HEK293 (cell line): Measurements from ENCODE around the gene EHD1.

ENCODE experiments used
- CTCF ChIA-PET: fragments of 350-600 bp; formaldehyde crosslinking; extraction: SDS; loops from one replicate; lab custom pipeline; 2021; ENCODE audit warnings: antibody characterized with exemption; lab: Yijun Ruan, JAX
- POLR2A ChIA-PET: fragments of 300-600 bp; formaldehyde crosslinking; extraction: SDS; loops from one replicate; lab custom pipeline; 2020; ENCODE audit warnings: antibody characterized with exemption, inconsistent platforms; lab: Yijun Ruan, JAX
- H3K27ac ChIP-seq: fragments of 200-500 bp; sonication (Bioruptor generic); 2 replicates; pipeline ENCODE4 v1.5.1; 2014; ENCODE audit warnings: low read depth, low read length, control low read depth, inconsistent platforms; ENCODE audit errors: extremely low read depth
- H3K36me3 ChIP-seq, 2 experiments: fragments of 200-500 bp in 1 of 2; sonication (Bioruptor generic) in 1 of 2; 1 replicate in 1 of 2; 2 replicates in 1 of 2; pipeline ENCODE4 v1.5.1; 2014 to 2017; ENCODE audit warnings: inconsistent platforms in 2 of 2, low read length in 2 of 2; ENCODE audit not compliant: control insufficient read depth in 2 of 2, insufficient read depth in 1 of 2
- H3K4me1 ChIP-seq: fragments of 200-500 bp; sonication (Bioruptor generic); 2 replicates; pipeline ENCODE4 v1.5.1; 2014; ENCODE audit warnings: mild to moderate bottlenecking, low read length, inconsistent platforms; ENCODE audit not compliant: control insufficient read depth, insufficient read depth
- H3K4me3 ChIP-seq: 2 replicates; pipeline ENCODE4 v1.5.1; 2011; ENCODE audit warnings: low read depth, mild to moderate bottlenecking, control low read depth, low read length, moderate library complexity
- H3K9me3 ChIP-seq: fragments of 200-500 bp; sonication (Bioruptor generic); 2 replicates; pipeline ENCODE4 v1.5.1; 2014; ENCODE audit warnings: low read depth, low read length, inconsistent platforms; ENCODE audit not compliant: control insufficient read depth, insufficient read depth
- GFI1B ChIP-seq: fragments of 450-650 bp; formaldehyde crosslinking; IDR thresholded peaks from 2 replicates; pipeline ENCODE4 v1.5.1; 2016; ENCODE audit warnings: missing biosample characterization, missing genetic modification characterization
- SP3 ChIP-seq: fragments of 450-650 bp; formaldehyde crosslinking; IDR thresholded peaks from 2 replicates; pipeline ENCODE4 v1.5.1; 2016; ENCODE audit warnings: missing biosample characterization, missing genetic modification characterization
- WT1 ChIP-seq: fragments of 450-650 bp; formaldehyde crosslinking; IDR thresholded peaks from 2 replicates; pipeline ENCODE4 v1.5.1; 2016; ENCODE audit warnings: missing biosample characterization, missing genetic modification characterization
- YY1 ChIP-seq: fragments of 450-650 bp; formaldehyde crosslinking; IDR thresholded peaks from 2 replicates; pipeline ENCODE4 v1.5.1; 2018; ENCODE audit warnings: missing biosample characterization, missing genetic modification characterization
- ZBTB8A ChIP-seq: fragments of 450-650 bp; formaldehyde crosslinking; IDR thresholded peaks from 2 replicates; pipeline ENCODE4 v1.5.1; 2016; ENCODE audit warnings: missing biosample characterization, missing genetic modification characterization
- ZFP41 ChIP-seq: fragments of 450-650 bp; formaldehyde crosslinking; IDR thresholded peaks from 2 replicates; pipeline ENCODE4 v1.5.1; 2016; ENCODE audit warnings: missing biosample characterization, missing genetic modification characterization, borderline replicate concordance
- ZNF146 ChIP-seq: fragments of 450-650 bp; formaldehyde crosslinking; IDR thresholded peaks from 2 replicates; pipeline ENCODE4 v1.5.1; 2016; ENCODE audit warnings: missing biosample characterization, missing genetic modification characterization
- ZNF202 ChIP-seq: fragments of 450-650 bp; formaldehyde crosslinking; IDR thresholded peaks from 2 replicates; pipeline ENCODE4 v1.5.1; 2016; ENCODE audit warnings: missing biosample characterization, missing genetic modification characterization, borderline replicate concordance
- ZNF248 ChIP-seq: fragments of 450-650 bp; formaldehyde crosslinking; IDR thresholded peaks from 2 replicates; pipeline ENCODE4 v1.5.1; 2017; ENCODE audit warnings: missing biosample characterization, missing genetic modification characterization
- ZNF274 ChIP-seq, 2 experiments: fragments of 200-500 bp in 1 of 2; fragments of 450-650 bp in 1 of 2; sonication (Bioruptor generic) in 1 of 2; formaldehyde crosslinking in 1 of 2; IDR thresholded peaks; 2 replicates each; pipeline versions ENCODE4 v1.5.1 to v1.6.1; 2014 to 2016; ENCODE audit warnings: borderline replicate concordance in 1 of 2, inconsistent platforms in 1 of 2, low read length in 1 of 2, missing biosample characterization in 1 of 2, missing genetic modification characterization in 1 of 2
- ZNF324 ChIP-seq: fragments of 450-650 bp; formaldehyde crosslinking; IDR thresholded peaks from 2 replicates; pipeline ENCODE4 v1.5.1; 2016; ENCODE audit warnings: missing biosample characterization, missing genetic modification characterization
- ZNF335 ChIP-seq: fragments of 450-650 bp; formaldehyde crosslinking; conservative IDR thresholded peaks from 2 replicates; pipeline ENCODE4 v1.5.1; 2016; ENCODE audit warnings: missing biosample characterization, missing genetic modification characterization
- ZNF391 ChIP-seq: fragments of 450-650 bp; formaldehyde crosslinking; IDR thresholded peaks from 2 replicates; pipeline ENCODE4 v1.5.1; 2016; ENCODE audit warnings: low read depth, missing biosample characterization, missing genetic modification characterization, borderline replicate concordance
- ZNF394 ChIP-seq: fragments of 450-650 bp; formaldehyde crosslinking; IDR thresholded peaks from 2 replicates; pipeline ENCODE4 v1.5.1; 2016; ENCODE audit warnings: missing biosample characterization, missing genetic modification characterization, mild to moderate bottlenecking, moderate library complexity, borderline replicate concordance
- ZNF416 ChIP-seq: fragments of 450-650 bp; formaldehyde crosslinking; IDR thresholded peaks from 2 replicates; pipeline ENCODE4 v1.5.1; 2016; ENCODE audit warnings: missing biosample characterization, missing genetic modification characterization
- ZNF473 ChIP-seq: fragments of 450-650 bp; formaldehyde crosslinking; IDR thresholded peaks from 2 replicates; pipeline ENCODE4 v1.5.1; 2017; ENCODE audit warnings: missing biosample characterization, missing genetic modification characterization
- ZNF530 ChIP-seq: fragments of 450-650 bp; formaldehyde crosslinking; IDR thresholded peaks from 2 replicates; pipeline ENCODE4 v1.5.1; 2016; ENCODE audit warnings: low read depth, missing biosample characterization, missing genetic modification characterization
- ZNF623 ChIP-seq: fragments of 450-650 bp; formaldehyde crosslinking; IDR thresholded peaks from 2 replicates; pipeline ENCODE4 v1.5.1; 2016; ENCODE audit warnings: missing biosample characterization, missing genetic modification characterization
- ZNF626 ChIP-seq: fragments of 450-650 bp; sonication (Bioruptor Pico); formaldehyde crosslinking; IDR thresholded peaks from 2 replicates; pipeline ENCODE4 v1.5.1; 2018; ENCODE audit warnings: missing biosample characterization, missing genetic modification characterization, inconsistent platforms
- ZNF664 ChIP-seq: fragments of 450-650 bp; formaldehyde crosslinking; IDR thresholded peaks from 2 replicates; pipeline ENCODE4 v1.5.1; 2016; ENCODE audit warnings: missing biosample characterization, missing genetic modification characterization
- ZNF677 ChIP-seq: fragments of 450-650 bp; IDR thresholded peaks from 2 replicates; pipeline ENCODE4 v1.5.0; 2018; ENCODE audit warnings: missing biosample characterization, mild to moderate bottlenecking, missing genetic modification characterization, moderate library complexity
- ZXDB ChIP-seq: fragments of 450-650 bp; formaldehyde crosslinking; IDR thresholded peaks from 2 replicates; pipeline ENCODE4 v1.5.1; 2016; ENCODE audit warnings: missing biosample characterization, missing genetic modification characterization
- TF ChIP-seq, protein P1 (sequence below): fragments of 450-650 bp; formaldehyde crosslinking; IDR thresholded peaks from 2 replicates; pipeline ENCODE4 v1.5.1; 2016; ENCODE audit warnings: missing biosample characterization, missing genetic modification characterization, low read depth
- TF ChIP-seq, protein P2 (sequence below): fragments of 450-650 bp; formaldehyde crosslinking; IDR thresholded peaks from 2 replicates; pipeline ENCODE4 v1.5.0; 2017; ENCODE audit warnings: missing biosample characterization, missing genetic modification characterization, borderline replicate concordance
- TF ChIP-seq, protein P3 (sequence below): fragments of 450-650 bp; formaldehyde crosslinking; IDR thresholded peaks from 2 replicates; pipeline ENCODE4 v1.5.1; 2016; ENCODE audit warnings: missing biosample characterization, missing genetic modification characterization

Gene EHD1

GRCh38 chr11:64909653-64910343 lies 31.4 kb upstream of the EHD1 start:
- no peak overlapping the region for H3K4me3 ChIP-seq
- no peak overlapping the region for H3K27ac ChIP-seq
- no peaks in the 10 kb centered on the region for H3K9me3 ChIP-seq
- H3K36me3 ChIP-seq, result peaks cover 0 to 92% of the 10 kb centered on the region in 2 experiments; a peak in 1 of 3 replicates
- H3K4me1 ChIP-seq, result no peaks in the 10 kb centered on the region
- CTCF ChIA-PET, result no interaction called here
- POLR2A ChIA-PET, result interaction anchor here (0.6 kb wide), 1 partner anchor 115 kb away, joined by 3 read pairs; no protein-coding TSS in a partner anchor
- TF ChIP-seq ZNF664 (no peak), ZNF146 (tag by site-specific recombination) (no peak), ZNF324 (tag by site-specific recombination) (no peak)
- TF ChIP-seq, protein P1, sequence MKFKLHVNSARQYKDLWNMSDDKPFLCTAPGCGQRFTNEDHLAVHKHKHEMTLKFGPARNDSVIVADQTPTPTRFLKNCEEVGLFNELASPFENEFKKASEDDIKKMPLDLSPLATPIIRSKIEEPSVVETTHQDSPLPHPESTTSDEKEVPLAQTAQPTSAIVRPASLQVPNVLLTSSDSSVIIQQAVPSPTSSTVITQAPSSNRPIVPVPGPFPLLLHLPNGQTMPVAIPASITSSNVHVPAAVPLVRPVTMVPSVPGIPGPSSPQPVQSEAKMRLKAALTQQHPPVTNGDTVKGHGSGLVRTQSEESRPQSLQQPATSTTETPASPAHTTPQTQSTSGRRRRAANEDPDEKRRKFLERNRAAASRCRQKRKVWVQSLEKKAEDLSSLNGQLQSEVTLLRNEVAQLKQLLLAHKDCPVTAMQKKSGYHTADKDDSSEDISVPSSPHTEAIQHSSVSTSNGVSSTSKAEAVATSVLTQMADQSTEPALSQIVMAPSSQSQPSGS, result no peak

GRCh38 chr11:64908766-64909165 lies 30.3 kb upstream of the EHD1 start:
- H3K9me3 ChIP-seq, result no peaks in the 10 kb centered on the region
- H3K4me1 ChIP-seq, result no peaks in the 10 kb centered on the region
- H3K36me3 ChIP-seq, result peaks cover 0 to 85% of the 10 kb centered on the region in 2 experiments; a peak in 1 of 3 replicates
- POLR2A ChIA-PET, result no interaction called here
- TF ChIP-seq SP3 (tag by site-specific recombination), result no peak
- no peak for TF ChIP-seq ZNF677 (tag by site-specific recombination)
- TF ChIP-seq WT1 (tag by site-specific recombination), result no peak
- TF ChIP-seq ZNF473 (tag by site-specific recombination), result no peak
- no peak for TF ChIP-seq ZNF623 (tag by site-specific recombination)
- TF ChIP-seq, protein P2, sequence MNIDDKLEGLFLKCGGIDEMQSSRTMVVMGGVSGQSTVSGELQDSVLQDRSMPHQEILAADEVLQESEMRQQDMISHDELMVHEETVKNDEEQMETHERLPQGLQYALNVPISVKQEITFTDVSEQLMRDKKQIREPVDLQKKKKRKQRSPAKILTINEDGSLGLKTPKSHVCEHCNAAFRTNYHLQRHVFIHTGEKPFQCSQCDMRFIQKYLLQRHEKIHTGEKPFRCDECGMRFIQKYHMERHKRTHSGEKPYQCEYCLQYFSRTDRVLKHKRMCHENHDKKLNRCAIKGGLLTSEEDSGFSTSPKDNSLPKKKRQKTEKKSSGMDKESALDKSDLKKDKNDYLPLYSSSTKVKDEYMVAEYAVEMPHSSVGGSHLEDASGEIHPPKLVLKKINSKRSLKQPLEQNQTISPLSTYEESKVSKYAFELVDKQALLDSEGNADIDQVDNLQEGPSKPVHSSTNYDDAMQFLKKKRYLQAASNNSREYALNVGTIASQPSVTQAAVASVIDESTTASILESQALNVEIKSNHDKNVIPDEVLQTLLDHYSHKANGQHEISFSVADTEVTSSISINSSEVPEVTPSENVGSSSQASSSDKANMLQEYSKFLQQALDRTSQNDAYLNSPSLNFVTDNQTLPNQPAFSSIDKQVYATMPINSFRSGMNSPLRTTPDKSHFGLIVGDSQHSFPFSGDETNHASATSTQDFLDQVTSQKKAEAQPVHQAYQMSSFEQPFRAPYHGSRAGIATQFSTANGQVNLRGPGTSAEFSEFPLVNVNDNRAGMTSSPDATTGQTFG, result no peak
- TF ChIP-seq ZFP41 (tag by site-specific recombination), result no peak
- TF ChIP-seq ZBTB8A (tag by site-specific recombination), result no peak
- TF ChIP-seq YY1, result no peak
- CTCF ChIA-PET, result no interaction called here
- no peak overlapping the region for H3K4me3 ChIP-seq
- no peak overlapping the region for H3K27ac ChIP-seq

- Histone ChIP-seq H3K4me1 (no peaks in the 10 kb centered on the region), H3K4me3 (no peak overlapping the region), H3K27ac (no peak overlapping the region), H3K36me3 (peaks cover 0 to 84% of the 10 kb centered on the region in 2 experiments; a peak in 2 of 3 replicates), H3K9me3 (no peaks in the 10 kb centered on the region)
- POLR2A ChIA-PET, result no interaction called here
- CTCF ChIA-PET, result interaction anchor here (1.0 to 1.4 kb wide), 2 partner anchors 12 to 108 kb away, joined by 4 to 6 read pairs; partner anchors contain the start of gene ARL2
- TF ChIP-seq, protein P3, sequence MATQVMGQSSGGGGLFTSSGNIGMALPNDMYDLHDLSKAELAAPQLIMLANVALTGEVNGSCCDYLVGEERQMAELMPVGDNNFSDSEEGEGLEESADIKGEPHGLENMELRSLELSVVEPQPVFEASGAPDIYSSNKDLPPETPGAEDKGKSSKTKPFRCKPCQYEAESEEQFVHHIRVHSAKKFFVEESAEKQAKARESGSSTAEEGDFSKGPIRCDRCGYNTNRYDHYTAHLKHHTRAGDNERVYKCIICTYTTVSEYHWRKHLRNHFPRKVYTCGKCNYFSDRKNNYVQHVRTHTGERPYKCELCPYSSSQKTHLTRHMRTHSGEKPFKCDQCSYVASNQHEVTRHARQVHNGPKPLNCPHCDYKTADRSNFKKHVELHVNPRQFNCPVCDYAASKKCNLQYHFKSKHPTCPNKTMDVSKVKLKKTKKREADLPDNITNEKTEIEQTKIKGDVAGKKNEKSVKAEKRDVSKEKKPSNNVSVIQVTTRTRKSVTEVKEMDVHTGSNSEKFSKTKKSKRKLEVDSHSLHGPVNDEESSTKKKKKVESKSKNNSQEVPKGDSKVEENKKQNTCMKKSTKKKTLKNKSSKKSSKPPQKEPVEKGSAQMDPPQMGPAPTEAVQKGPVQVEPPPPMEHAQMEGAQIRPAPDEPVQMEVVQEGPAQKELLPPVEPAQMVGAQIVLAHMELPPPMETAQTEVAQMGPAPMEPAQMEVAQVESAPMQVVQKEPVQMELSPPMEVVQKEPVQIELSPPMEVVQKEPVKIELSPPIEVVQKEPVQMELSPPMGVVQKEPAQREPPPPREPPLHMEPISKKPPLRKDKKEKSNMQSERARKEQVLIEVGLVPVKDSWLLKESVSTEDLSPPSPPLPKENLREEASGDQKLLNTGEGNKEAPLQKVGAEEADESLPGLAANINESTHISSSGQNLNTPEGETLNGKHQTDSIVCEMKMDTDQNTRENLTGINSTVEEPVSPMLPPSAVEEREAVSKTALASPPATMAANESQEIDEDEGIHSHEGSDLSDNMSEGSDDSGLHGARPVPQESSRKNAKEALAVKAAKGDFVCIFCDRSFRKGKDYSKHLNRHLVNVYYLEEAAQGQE, result no peak
- TF ChIP-seq ZNF626 (tag by site-specific recombination) (no peak), ZXDB (tag by site-specific recombination) (no peak), ZNF274 (IDR thresholded peaks at IDR 0.05; ENCODE audit: low read length) (no peak), ZNF274 (tag by site-specific recombination; IDR thresholded peaks at IDR 0.05; ENCODE audit: borderline replicate concordance) (no peak), GFI1B (no peak), ZNF202 (tag by site-specific recombination) (no peak), ZNF248 (no peak), ZNF335 (no peak), ZNF416 (tag by site-specific recombination) (no peak), ZNF394 (tag by site-specific recombination) (no peak), ZNF530 (tag by site-specific recombination) (no peak), ZNF391 (tag by site-specific recombination) (no peak)
These were observed 27.9 kb upstream of the EHD1 start for GRCh38 chr11:64906314-64906635.
